Ishikawa (cell line): Measurements from ENCODE around the gene PWP1.

Experiments
- CEBPB ChIP-seq: IDR thresholded peaks from 2 replicates; pipeline ENCODE4 v1.6.1; 2012
- CREB1 ChIP-seq: IDR thresholded peaks from 2 replicates; pipeline ENCODE4 v1.6.1; 2012; ENCODE audit warnings: low read depth
- EGR1 ChIP-seq: IDR thresholded peaks from 2 replicates; pipeline ENCODE4 v1.6.1; 2012
- EP300 ChIP-seq: IDR thresholded peaks from 2 replicates; pipeline ENCODE4 v1.6.1; 2012; ENCODE audit warnings: borderline replicate concordance
- FOXM1 ChIP-seq: IDR thresholded peaks from 2 replicates; pipeline ENCODE4 v1.6.1; 2012; ENCODE audit warnings: low read depth, borderline replicate concordance
- NFIC ChIP-seq: IDR thresholded peaks from 2 replicates; pipeline ENCODE4 v1.6.1; 2012
- RAD21 ChIP-seq: IDR thresholded peaks from 2 replicates; pipeline ENCODE4 v1.6.1; 2012; ENCODE audit warnings: low read depth
- TAF1 ChIP-seq: IDR thresholded peaks from 2 replicates; pipeline ENCODE4 v1.6.1; 2012; ENCODE audit warnings: low read depth, mild to moderate bottlenecking
- TCF12 ChIP-seq: IDR thresholded peaks from 2 replicates; pipeline ENCODE4 v1.6.1; 2012; ENCODE audit warnings: low read depth
- TEAD4 ChIP-seq: IDR thresholded peaks from 2 replicates; pipeline ENCODE4 v1.6.1; 2012
- YY1 ChIP-seq: IDR thresholded peaks from 2 replicates; pipeline ENCODE4 v1.6.1; 2012; ENCODE audit warnings: low read depth
- ZBTB7A ChIP-seq: IDR thresholded peaks from 2 replicates; pipeline ENCODE4 v1.6.1; 2012; ENCODE audit warnings: low read depth
- TF ChIP-seq, protein P1 (sequence below): IDR thresholded peaks from 2 replicates; pipeline ENCODE4 v1.6.1; 2012
- TF ChIP-seq, protein P2 (sequence below): IDR thresholded peaks from 2 replicates; pipeline ENCODE4 v1.6.1; 2012
- TF ChIP-seq, protein P3 (sequence below): IDR thresholded peaks from 2 replicates; pipeline ENCODE4 v1.6.1; 2012; ENCODE audit warnings: low read depth, mild to moderate bottlenecking

Gene PWP1

DNA sequence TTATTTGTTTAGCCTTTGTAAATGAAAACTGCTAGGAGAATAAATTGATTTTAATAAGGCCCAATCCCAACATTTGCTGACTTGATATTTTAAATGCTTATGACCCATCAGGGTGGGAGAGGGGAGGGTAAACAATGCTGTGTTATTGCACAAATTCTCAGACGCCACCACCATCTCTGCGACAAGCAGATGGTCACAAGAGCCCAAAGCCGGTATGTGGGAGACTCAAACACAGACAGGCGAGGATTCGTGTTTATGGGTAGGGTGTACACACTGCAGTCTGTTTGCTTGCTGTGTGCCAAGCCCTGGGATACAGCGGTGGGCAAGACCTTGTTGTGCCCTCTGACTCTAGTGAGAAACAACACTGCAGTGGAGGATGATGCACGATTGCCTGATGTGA, 39.2 kb upstream of the PWP1 start:
- no peak for TF ChIP-seq EP300
- TF ChIP-seq EGR1: no peak
- no peak for TF ChIP-seq YY1
- TF ChIP-seq TAF1: no peak
- TF ChIP-seq ZBTB7A: no peak
- TF ChIP-seq TCF12: no peak
- TF ChIP-seq CREB1: no peak
- TF ChIP-seq, protein P1, sequence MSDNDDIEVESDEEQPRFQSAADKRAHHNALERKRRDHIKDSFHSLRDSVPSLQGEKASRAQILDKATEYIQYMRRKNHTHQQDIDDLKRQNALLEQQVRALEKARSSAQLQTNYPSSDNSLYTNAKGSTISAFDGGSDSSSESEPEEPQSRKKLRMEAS: no peak
- no peak for TF ChIP-seq RAD21

DNA sequence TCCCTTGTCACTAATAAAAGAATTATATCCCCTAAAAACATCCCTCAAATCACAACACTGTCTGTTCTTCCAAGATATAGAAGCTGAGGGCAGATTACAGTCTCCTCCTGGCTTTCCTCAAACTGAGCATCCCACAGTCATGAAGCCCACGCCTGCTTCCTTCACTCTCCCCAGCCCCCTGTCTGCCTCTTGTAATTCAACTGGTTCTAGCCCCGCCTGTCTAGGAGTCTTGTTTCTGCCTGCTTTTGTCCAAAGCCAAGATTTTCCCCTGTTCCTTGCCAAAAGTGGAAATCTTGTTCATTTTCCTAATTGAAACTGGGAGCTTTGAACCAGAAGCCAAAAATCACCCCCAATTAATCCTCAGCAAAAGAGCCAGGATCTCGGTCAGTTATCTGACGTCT, 35.9 kb upstream of the PWP1 start:
- TF ChIP-seq CEBPB (no peak), ZBTB7A (no peak), YY1 (no peak), TCF12 (no peak), NFIC (no peak), RAD21 (no peak), CREB1 (no peak), EGR1 (no peak), TAF1 (no peak), TEAD4 (no peak), EP300 (no peak), FOXM1 (no peak)
- TF ChIP-seq, protein P1: no peak
- TF ChIP-seq, protein P2, sequence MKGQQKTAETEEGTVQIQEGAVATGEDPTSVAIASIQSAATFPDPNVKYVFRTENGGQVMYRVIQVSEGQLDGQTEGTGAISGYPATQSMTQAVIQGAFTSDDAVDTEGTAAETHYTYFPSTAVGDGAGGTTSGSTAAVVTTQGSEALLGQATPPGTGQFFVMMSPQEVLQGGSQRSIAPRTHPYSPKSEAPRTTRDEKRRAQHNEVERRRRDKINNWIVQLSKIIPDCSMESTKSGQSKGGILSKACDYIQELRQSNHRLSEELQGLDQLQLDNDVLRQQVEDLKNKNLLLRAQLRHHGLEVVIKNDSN: no peak
- TF ChIP-seq, protein P3, sequence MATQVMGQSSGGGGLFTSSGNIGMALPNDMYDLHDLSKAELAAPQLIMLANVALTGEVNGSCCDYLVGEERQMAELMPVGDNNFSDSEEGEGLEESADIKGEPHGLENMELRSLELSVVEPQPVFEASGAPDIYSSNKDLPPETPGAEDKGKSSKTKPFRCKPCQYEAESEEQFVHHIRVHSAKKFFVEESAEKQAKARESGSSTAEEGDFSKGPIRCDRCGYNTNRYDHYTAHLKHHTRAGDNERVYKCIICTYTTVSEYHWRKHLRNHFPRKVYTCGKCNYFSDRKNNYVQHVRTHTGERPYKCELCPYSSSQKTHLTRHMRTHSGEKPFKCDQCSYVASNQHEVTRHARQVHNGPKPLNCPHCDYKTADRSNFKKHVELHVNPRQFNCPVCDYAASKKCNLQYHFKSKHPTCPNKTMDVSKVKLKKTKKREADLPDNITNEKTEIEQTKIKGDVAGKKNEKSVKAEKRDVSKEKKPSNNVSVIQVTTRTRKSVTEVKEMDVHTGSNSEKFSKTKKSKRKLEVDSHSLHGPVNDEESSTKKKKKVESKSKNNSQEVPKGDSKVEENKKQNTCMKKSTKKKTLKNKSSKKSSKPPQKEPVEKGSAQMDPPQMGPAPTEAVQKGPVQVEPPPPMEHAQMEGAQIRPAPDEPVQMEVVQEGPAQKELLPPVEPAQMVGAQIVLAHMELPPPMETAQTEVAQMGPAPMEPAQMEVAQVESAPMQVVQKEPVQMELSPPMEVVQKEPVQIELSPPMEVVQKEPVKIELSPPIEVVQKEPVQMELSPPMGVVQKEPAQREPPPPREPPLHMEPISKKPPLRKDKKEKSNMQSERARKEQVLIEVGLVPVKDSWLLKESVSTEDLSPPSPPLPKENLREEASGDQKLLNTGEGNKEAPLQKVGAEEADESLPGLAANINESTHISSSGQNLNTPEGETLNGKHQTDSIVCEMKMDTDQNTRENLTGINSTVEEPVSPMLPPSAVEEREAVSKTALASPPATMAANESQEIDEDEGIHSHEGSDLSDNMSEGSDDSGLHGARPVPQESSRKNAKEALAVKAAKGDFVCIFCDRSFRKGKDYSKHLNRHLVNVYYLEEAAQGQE: no peak

DNA sequence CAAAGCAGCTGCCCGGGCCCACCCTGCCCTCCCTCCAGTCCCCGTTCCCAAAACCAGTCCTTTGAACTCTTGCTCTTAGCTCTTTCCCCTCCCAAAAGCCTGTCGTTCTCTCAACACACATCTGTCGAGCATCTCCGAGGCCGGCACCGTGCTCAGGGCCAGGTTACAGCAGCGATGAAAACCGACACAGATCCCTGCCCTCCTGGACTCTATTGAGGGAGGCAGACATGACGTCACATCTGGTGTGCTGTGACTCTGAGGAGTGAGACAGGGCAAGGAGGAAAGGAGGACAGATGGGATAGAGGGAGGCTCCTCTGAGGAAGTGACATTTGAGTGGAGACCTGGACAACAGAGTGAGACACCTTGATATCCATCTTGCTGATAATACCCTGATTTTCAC, 34.6 kb upstream of the PWP1 start:
- TF ChIP-seq EGR1: no peak
- no peak for TF ChIP-seq RAD21
- TF ChIP-seq, protein P2: no peak
- TF ChIP-seq TAF1: no peak
- TF ChIP-seq CREB1: no peak
- TF ChIP-seq CEBPB: no peak
- TF ChIP-seq FOXM1: no peak
- TF ChIP-seq TCF12: no peak
- no peak for TF ChIP-seq ZBTB7A
- TF ChIP-seq, protein P3: no peak
- TF ChIP-seq YY1: no peak
- TF ChIP-seq EP300: no peak
- TF ChIP-seq, protein P1: no peak
- TF ChIP-seq NFIC: no peak
- no peak for TF ChIP-seq TEAD4

DNA sequence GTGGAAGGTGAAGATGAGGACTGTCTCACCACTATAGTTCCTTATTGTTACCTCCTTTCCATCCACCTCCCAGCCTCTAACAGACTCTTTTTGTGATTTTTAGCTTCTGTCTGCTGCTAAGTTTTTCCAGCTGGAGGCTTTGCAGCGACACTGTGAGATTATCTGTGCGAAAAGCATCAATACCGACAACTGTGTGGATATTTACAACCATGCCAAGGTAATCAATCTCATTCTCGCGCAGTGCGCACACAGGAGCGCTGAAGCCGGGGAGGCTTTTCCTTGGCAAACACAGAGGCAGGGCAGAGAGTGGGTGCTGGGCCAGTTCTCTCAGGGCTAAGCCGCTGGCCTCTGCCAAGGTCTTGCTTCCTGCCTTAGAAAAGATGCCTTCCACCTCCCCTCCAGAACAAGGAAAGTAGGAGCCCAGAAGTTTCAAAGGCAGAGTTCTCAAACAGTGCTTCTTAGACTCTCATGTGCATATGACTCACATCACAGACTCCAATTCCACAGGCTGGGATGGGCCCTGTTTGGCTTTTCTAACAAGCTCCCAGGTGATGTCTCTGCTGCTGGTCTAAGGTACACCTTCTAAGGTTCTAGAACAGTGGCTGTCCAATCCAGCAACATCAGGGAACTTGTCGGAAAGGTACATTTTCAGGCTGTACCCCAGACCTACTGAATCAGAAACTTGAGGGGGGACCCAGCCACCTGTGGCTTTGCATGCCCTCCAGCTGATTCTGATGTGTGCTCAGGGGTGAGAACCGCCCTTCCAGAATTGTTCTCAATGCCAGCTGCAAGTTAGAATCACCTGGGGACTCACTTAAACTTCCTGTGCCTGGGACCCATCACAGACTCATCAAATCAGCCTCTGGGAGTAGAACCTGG, 33.8 kb upstream of the PWP1 start:
- TF ChIP-seq TCF12 (no peak), EGR1 (no peak), CREB1 (no peak), FOXM1 (no peak), YY1 (no peak), TAF1 (no peak), EP300 (no peak), TEAD4 (no peak), NFIC (no peak), RAD21 (no peak), CEBPB (no peak)
- TF ChIP-seq, protein P2: no peak
- TF ChIP-seq, protein P3: no peak
